Kidney epithelial cell (primary cell): Measurements from ENCODE around the gene LAMTOR3. TPM values are rescaled to one million over a fixed set of nuclear protein-coding genes. Genes with fewer than 3 reads are reported as not detected.

ENCODE experiments used
- DNase-seq: peaks from one replicate; pipeline ENCODE4 v3.0.0-alpha.2; 2010; ENCODE audit warnings: low read depth
- H3K27me3 ChIP-seq: 2 replicates; pipeline ENCODE4 v1.6.0; 2011; ENCODE audit warnings: low read length; ENCODE audit not compliant: control insufficient read depth, insufficient read depth
- H3K36me3 ChIP-seq: 2 replicates; pipeline ENCODE4 v1.5.1; 2011; ENCODE audit warnings: low read length; ENCODE audit not compliant: control insufficient read depth, insufficient read depth
- H3K4me3 ChIP-seq: 2 replicates; pipeline ENCODE4 v1.5.1; 2011; ENCODE audit warnings: low read depth, mild to moderate bottlenecking, control low read depth, low read length
- CTCF ChIP-seq: IDR thresholded peaks from 2 replicates; pipeline ENCODE4 v1.5.1; 2011; ENCODE audit warnings: mild to moderate bottlenecking, moderate library complexity, low read length, control low read depth, inconsistent platforms; ENCODE audit not compliant: insufficient read depth, poor library complexity, severe bottlenecking
- total RNA-seq: library from RNA; depleted of rRNA; stranded (reverse); fragments of >200 nt; gene quantifications from 2 replicates; pipeline ENCODE4 v1.2.3, GENCODE V29; 2015

The LAMTOR3 gene
- total RNA-seq, 1 donor from 2014 or later: 71.4 TPM

GRCh38 chr4:99891351-99891750 lies 2.9 kb downstream of the LAMTOR3 start:
- Histone ChIP-seq H3K36me3 (no peaks in the 10 kb centered on the region), H3K27me3 (no peaks in the 10 kb centered on the region), H3K4me3 (no peak overlapping the region)
- no peak for DNase-seq
- TF ChIP-seq CTCF: no peak

GRCh38 chr4:99887837-99888236 lies 6.4 kb downstream of the LAMTOR3 start:
- H3K27me3 ChIP-seq: no peaks in the 10 kb centered on the region
- DNase-seq: no peak
- TF ChIP-seq CTCF: no peak
- no peaks in the 10 kb centered on the region for H3K36me3 ChIP-seq
- H3K4me3 ChIP-seq: no peak overlapping the region

GRCh38 chr4:99886146-99886545 lies 8.1 kb downstream of the LAMTOR3 start:
- no peak for TF ChIP-seq CTCF
- no peaks in the 10 kb centered on the region for H3K36me3 ChIP-seq
- H3K27me3 ChIP-seq: no peaks in the 10 kb centered on the region
- H3K4me3 ChIP-seq: no peak overlapping the region
- DNase-seq: no peak

DNA sequence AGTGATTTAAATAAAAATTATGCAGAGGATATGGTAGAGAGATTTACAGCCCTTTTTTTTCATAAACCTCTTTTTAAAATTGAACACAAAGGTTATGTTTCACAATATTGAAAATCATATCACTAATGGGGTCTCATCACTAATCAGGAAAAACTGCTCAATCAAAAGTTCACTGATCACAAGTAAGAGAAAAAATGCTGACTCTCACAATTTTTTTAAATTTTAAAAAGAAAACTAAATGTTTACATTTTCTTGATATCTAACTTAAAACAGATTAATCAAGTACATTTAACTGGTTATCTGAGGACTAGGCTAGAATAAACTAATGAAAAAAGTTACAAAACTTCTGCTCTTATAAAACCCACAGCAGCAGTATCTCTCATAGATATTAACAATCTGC lies 8.5 kb downstream of the LAMTOR3 start:
- Histone ChIP-seq H3K27me3 (no peaks in the 10 kb centered on the region), H3K36me3 (no peaks in the 10 kb centered on the region), H3K4me3 (no peak overlapping the region)
- no peak for TF ChIP-seq CTCF
- no peak for DNase-seq

DNA sequence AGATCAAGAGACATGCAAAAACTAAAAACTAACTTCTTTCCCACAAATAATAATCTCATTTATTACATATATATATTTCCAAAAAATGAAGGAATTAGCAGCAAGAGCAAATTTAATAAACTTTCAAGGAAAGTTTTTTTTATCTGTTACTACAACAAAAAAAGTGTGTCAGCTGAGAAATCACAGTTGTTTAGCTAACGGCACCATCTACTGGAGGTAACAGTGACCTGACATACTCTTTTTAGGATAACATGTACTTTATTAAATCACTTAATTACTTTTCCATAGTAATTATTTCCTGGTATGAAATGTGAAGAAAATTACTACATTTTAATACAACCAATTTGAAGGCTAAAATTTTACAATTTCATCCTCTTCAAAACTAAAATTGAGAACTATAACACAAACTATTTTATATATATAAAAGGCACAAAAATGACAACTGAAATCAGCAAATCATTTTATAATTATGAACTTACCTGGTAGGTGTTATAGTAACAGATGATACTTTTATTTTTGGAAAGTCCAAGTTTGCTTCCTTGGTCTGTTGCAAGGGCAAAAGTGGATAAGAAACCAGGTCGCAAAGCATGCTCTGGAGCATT lies 9.1 kb downstream of the LAMTOR3 start:
- H3K36me3 ChIP-seq: no peaks in the 10 kb centered on the region
- H3K4me3 ChIP-seq: no peak overlapping the region
- TF ChIP-seq CTCF: peak; percentile 46
- no peak for DNase-seq
- no peaks in the 10 kb centered on the region for H3K27me3 ChIP-seq

- no peak for DNase-seq
- TF ChIP-seq CTCF: no peak
- H3K36me3 ChIP-seq: no peaks in the 10 kb centered on the region
These were observed 14.8 kb downstream of the LAMTOR3 start for GRCh38 chr4:99879458-99879857.

More at GRCh38 chr4:99879458-99879857, 14.8 kb downstream of the LAMTOR3 start:
- H3K4me3 ChIP-seq: no peak overlapping the region
- no peaks in the 10 kb centered on the region for H3K27me3 ChIP-seq
